ENCODE results near the gene ANK2. TPM values are rescaled to one million over a fixed set of nuclear protein-coding genes. Genes with fewer than 3 reads are reported as not detected.

The ANK2 gene
- 269 TPM for polyA plus RNA-seq (ENCODE audit: insufficient read length)

- no peak for DNase-seq
Observed at GRCh38 chr4:113049421-113050370, at the start of gene ANK2. TSS of gene ANK2 (plus strand) at chr4:113049653. CDS start at chr4:113049729, 76 bp downstream.

GRCh38 chr4:113003841-113004240 lies 45.6 kb upstream of the ANK2 start:
- no peak for DNase-seq

GRCh38 chr4:113004655-113005054 lies 44.8 kb upstream of the ANK2 start:
- no peak for DNase-seq

GRCh38 chr4:113006632-113007031 lies 42.8 kb upstream of the ANK2 start:
- no peak for DNase-seq

- no peak for DNase-seq
Observed at GRCh38 chr4:113007151-113007550, 42.3 kb upstream of the ANK2 start.

- no peak for DNase-seq
Observed at GRCh38 chr4:113008135-113008534, 41.3 kb upstream of the ANK2 start.

GRCh38 chr4:113008716-113009115 lies 40.7 kb upstream of the ANK2 start:
- no peak for DNase-seq

GRCh38 chr4:113009461-113009860 lies 40.0 kb upstream of the ANK2 start:
- no peak for DNase-seq

- no peak for DNase-seq
Observed at GRCh38 chr4:113012122-113012725, 37.2 kb upstream of the ANK2 start.

- no peak for DNase-seq
Observed at GRCh38 chr4:113012786-113013185, 36.7 kb upstream of the ANK2 start.

- DNase-seq: no peak
Observed at GRCh38 chr4:113013751-113014150, 35.7 kb upstream of the ANK2 start.

- no peak for DNase-seq
Observed at GRCh38 chr4:113016377-113016776, 33.1 kb upstream of the ANK2 start.

- DNase-seq: peak; percentile 22
Observed at GRCh38 chr4:113020966-113021365, 28.5 kb upstream of the ANK2 start.

- no peak for DNase-seq
Observed at GRCh38 chr4:113024388-113024787, 25.1 kb upstream of the ANK2 start.

- DNase-seq: no peak
Observed at GRCh38 chr4:113025416-113025815, 24.0 kb upstream of the ANK2 start.

GRCh38 chr4:113026556-113026955 lies 22.9 kb upstream of the ANK2 start:
- no peak for DNase-seq

GRCh38 chr4:113028074-113028473 lies 21.4 kb upstream of the ANK2 start:
- DNase-seq: no peak

- no peak for DNase-seq
Observed at GRCh38 chr4:113031212-113031611, 18.2 kb upstream of the ANK2 start.

- no peak for DNase-seq
Observed at GRCh38 chr4:113040793-113041192, 8.7 kb upstream of the ANK2 start.

- DNase-seq: no peak
Observed at GRCh38 chr4:113042502-113042901, 7.0 kb upstream of the ANK2 start.

GRCh38 chr4:113043591-113043990 lies 5.9 kb upstream of the ANK2 start:
- DNase-seq: no peak

- DNase-seq: no peak
Observed at GRCh38 chr4:113050371-113050755, 910 bp downstream of the ANK2 start.

GRCh38 chr4:113050837-113051236 lies 1.4 kb downstream of the ANK2 start:
- no peak for DNase-seq

- no peak for DNase-seq
Observed at GRCh38 chr4:113051361-113051760, 1.9 kb downstream of the ANK2 start.
